GM19455 (cell line): Measurements from ENCODE around the gene CHST1.

Source experiments
- ATAC-seq: cut with Tn5 transposase; IDR thresholded peaks from one replicate; pipeline ENCODE4 v1.9.1; 2021; ENCODE audit not compliant: unreplicated experiment

Gene CHST1

DNA sequence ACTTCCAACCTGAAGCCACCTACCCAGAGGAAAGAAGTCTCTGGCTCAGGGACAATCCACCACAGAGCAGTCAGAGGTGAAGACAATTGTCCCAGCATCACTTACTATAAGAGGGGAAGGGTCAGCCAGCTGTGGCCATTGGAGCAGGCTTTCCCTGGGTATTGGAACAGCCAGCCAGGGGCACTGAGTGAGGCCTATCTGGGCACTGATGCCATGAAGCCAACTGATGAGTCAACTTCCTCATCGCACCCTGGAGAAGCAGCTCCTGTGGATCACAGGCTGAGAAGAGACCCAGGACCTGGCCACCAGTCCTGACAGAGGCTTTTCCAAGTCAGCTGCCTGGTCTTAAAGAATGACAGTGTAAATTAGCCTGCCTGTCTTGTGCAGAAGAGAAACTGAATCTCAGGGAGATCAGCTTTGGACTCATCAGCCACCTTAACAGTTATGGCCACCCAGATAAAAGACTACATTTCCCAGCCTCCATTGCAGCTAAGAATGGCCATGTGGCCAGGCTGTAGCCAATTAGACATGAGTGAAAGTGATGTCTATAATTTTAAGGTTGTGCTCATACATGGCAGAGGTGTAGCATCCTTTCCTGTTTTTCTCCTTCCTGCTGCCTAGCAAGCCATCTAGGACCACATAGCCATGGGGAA lies 19.0 kb downstream of the CHST1 start:
- no peak for ATAC-seq

- ATAC-seq = no peak
Measured at GRCh38 chr11:45644981-45645889, 20.2 kb downstream of the CHST1 start.

DNA sequence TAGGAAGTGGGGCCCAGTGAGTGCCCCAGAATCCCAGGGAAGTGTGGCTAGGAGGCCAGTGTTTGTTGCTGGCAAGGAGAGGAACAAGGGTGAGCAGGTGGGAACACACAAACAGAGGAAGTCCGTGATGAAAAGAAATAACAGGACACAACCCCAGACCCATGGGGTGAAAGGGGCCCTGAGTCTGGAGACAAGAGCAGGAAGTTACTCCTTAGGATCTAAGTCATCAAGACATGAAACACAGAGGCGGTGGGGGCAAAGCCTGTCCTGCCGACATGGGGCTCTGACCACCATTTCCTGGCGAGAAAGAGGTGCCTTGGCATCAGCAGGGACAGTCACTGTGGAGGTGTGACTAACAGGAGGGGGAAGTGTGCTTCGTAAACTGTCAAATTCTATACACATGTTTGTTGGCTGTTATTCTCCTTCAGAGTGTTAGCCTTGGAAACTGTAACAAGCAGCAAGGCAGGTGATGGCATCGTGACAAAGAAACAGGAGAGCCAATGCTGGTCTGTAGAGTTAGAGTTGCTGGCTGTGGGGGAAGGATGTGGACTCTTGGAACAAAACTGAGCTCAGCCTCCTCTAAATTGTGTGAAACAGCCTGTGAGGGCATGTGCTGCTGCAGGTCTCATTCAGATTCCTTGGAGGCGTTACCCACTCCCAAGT lies 21.7 kb downstream of the CHST1 start:
- ATAC-seq = no peak

GRCh38 chr11:45641961-45642360 lies 23.5 kb downstream of the CHST1 start:
- no peak for ATAC-seq

DNA sequence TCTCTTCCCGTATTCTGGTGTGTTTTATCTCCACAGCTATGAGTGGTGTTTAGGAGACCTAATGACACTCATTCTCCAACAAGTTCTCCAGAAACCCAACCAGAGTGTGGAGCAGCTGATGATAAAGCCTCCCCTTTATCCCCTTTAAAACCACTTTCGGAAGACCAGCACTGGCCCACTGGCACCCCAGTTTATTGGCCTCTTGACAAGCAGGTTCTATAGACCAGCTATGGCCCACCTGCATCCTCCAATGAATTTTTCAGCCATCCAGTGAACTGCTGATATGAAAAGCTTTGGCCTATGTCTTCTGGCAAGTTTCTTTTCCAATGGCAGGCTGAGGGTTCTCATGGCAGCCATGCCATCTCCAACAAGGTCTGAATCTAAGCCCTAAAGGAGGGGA lies 27.4 kb downstream of the CHST1 start:
- no peak for ATAC-seq

- ATAC-seq = no peak
Measured at GRCh38 chr11:45635907-45636306, 29.5 kb downstream of the CHST1 start.

DNA sequence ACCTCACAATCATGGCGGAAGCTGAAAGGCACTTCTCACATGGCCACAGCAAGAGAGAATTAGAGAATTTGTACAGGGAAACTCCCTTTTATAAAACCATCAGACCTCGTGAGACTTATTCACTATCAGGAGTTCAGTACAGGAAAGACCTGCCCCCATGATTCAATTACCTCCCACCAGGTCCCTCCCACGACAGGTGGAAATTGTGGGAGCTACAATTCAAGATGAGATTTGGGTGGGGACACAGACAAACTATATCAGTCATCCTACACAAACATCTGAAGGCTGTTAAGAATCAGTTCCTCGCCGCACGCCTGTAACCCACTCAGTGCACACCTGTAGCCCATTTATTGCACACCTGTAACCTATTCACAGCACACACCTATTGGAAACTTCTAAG lies 39.8 kb downstream of the CHST1 start:
- ATAC-seq = no peak

GRCh38 chr11:45624095-45624494 lies 41.3 kb downstream of the CHST1 start:
- no peak for ATAC-seq

DNA sequence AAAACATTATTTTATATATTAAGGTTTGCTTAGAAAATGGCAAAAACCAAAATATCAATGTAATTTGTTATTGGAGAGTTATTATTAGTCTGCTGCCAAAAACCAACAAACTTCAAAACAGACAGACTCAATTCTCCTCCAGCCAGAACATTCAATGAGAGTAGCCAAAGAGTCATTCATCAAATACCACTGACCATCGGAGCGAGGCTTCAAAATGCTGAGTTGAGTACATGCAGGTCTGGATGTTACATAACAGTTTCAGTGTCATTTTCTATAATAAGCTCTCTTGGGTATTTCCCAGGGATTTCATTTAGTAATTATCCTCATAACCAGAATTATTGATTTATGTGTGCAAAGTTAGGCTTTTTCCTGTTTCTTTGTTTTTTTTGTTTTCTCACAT lies 42.6 kb downstream of the CHST1 start:
- ATAC-seq = no peak

GRCh38 chr11:45622283-45622682 lies 43.1 kb downstream of the CHST1 start:
- ATAC-seq = no peak

- ATAC-seq = no peak
Measured at GRCh38 chr11:45621588-45621987, 43.8 kb downstream of the CHST1 start.

GRCh38 chr11:45620243-45620642 lies 45.2 kb downstream of the CHST1 start:
- ATAC-seq = no peak

- ATAC-seq = no peak
Measured at GRCh38 chr11:45618897-45619296, 46.5 kb downstream of the CHST1 start.

DNA sequence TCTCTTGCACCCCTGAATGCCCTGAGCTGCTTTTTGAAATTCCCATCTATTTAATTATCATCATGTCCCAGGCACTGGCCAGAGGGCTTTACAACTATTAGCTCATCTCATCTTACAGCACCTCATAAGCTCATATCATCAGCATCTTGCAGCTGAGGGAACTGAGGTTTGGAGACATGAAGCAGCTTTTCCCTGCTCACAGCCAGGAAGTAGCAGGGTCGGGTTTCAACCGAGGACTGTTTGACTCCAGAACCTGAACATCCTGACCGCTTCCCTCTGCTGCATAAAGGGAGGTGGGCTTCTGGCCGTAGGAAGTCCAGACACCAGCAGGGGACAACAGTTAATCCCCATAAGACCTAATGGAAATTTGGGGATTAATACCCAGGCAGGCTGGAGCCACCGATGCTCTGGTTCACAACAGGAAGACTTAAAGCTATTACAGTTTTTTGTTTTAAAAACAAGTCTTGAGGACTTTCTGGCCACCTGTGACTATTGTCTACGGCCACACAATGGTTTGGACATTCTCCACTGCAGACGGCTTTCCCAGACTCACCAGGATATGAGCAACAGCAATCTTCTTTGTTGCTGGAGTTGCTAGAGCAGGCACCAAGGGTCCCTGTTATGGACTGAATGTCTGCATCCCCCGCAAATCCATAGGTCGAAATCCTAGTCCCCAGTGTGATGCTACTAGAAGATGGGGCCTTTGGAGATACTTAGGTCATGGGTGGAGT lies 47.4 kb downstream of the CHST1 start:
- no peak for ATAC-seq

GRCh38 chr11:45616802-45617549 lies 48.4 kb downstream of the CHST1 start:
- ATAC-seq = no peak

GRCh38 chr11:45615182-45615792 lies 50.1 kb downstream of the CHST1 start:
- ATAC-seq = no peak

DNA sequence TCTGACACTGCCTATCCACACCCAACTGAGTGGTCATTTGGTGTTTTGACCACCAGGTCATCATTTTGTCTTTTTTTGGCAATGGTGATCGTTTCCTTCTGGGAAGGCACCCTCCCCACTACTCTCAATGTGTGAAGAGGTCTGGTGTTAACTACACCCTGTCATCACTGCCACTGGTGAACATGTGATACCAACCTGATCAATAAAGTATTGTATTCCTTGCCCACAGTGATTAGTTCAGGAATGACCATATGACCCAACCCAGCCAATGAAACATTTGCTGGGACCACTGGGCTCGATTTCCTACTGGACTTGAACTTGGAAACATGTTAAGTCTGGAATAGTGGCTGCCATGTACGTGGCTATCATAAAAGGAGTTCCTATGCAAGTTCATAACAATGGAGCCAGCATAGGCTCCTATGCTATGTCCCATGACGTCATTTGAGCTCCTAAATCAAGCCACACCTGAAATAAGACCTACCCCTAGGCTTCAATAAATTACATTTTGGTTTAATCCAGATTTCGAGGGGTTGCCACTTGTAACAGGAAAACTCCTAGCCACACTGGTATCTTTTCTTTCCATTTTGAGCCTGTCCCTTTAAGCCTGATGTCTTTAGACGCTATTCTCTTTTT lies 51.1 kb downstream of the CHST1 start:
- no peak for ATAC-seq

GRCh38 chr11:45610627-45611026 lies 54.8 kb downstream of the CHST1 start:
- ATAC-seq = no peak

DNA sequence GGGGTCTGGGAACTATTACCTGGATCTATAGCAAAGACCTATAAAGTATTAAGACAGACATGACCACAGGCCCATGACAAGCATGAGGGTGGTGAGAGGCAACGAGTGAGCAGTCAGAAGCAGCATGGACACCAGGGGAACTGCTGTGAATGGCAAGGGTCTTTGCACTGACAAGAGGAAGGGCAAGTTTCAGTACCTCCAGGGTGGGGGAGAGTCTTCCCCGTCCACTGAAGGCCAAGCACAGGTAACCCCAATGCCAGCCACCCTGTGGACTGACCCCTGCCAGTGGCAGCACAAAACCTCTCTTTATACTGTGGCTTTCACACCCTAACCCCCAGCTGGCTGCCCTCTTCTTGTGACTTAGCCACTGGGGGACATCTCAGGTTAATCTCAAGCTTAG lies 55.5 kb downstream of the CHST1 start:
- no peak for ATAC-seq

DNA sequence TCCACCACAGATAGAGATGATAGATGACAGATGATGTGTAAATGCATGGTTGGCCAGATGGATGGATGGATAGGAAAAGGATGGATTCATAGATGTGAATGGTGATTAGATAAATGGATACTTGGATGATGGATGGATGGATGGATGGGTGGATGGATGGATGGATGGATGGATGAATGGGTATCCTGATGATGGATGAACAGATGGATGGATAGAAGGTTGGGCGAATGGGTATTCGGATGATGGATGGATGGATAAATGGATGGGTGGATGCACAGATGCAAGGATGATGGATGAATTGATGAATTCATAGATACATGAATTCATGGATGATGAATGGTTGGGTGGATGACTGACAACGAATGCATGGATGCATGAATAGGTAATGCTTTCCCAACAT lies 56.1 kb downstream of the CHST1 start:
- no peak for ATAC-seq
